HepG2 (cell line): ENCODE data around the gene SECTM1. TPM values are rescaled to one million over a fixed set of nuclear protein-coding genes. Genes with fewer than 3 reads are reported as not detected.
A peak's percentile ranks its signal among the peaks of the same experiment; 100 is the strongest.

Experiments
- DMTF1 ChIP-seq: sonication (generic); formaldehyde crosslinking; IDR thresholded peaks from 2 replicates; pipeline ENCODE4 v1.4.0; 2020; ENCODE audit warnings: mild to moderate bottlenecking, missing genetic modification reagents
- GTF3A ChIP-seq: sonication (generic); formaldehyde crosslinking; conservative IDR thresholded peaks from 2 replicates; pipeline ENCODE4 v1.4.0; 2020; ENCODE audit warnings: mild to moderate bottlenecking, missing genetic modification reagents
- HNRNPL ChIP-seq: fragments of 200-400 bp; formaldehyde crosslinking; IDR thresholded peaks from 2 replicates; pipeline ENCODE4 v1.6.1; 2017; ENCODE audit warnings: mild to moderate bottlenecking, low read depth, low read length
- IRF2 ChIP-seq: IDR thresholded peaks from 2 replicates; pipeline ENCODE4 v1.6.1; 2018; ENCODE audit warnings: missing genetic modification reagents, missing compliant biosample characterization
- NFAT5 ChIP-seq: sonication (generic); formaldehyde crosslinking; IDR thresholded peaks from 2 replicates; pipeline ENCODE4 v1.4.0; 2020; ENCODE audit warnings: missing genetic modification reagents
- PHF21A ChIP-seq: sonication (generic); formaldehyde crosslinking; IDR thresholded peaks from 2 replicates; pipeline ENCODE4 v1.5.0; 2020; ENCODE audit warnings: mild to moderate bottlenecking, missing genetic modification reagents
- ZFP91 ChIP-seq: sonication (generic); formaldehyde crosslinking; IDR thresholded peaks from 2 replicates; pipeline ENCODE4 v1.9.0; 2022; ENCODE audit warnings: missing genetic modification reagents, mild to moderate bottlenecking, borderline replicate concordance
- ZNF441 ChIP-seq: sonication (generic); formaldehyde crosslinking; IDR thresholded peaks from 2 replicates; pipeline ENCODE4 v1.7.0; 2021; ENCODE audit warnings: missing genetic modification reagents, borderline replicate concordance
- ZNF512 ChIP-seq: sonication (generic); formaldehyde crosslinking; IDR thresholded peaks from 2 replicates; pipeline ENCODE4 v1.4.0; 2020; ENCODE audit warnings: mild to moderate bottlenecking, missing genetic modification reagents
- ZNF530 ChIP-seq: sonication (generic); formaldehyde crosslinking; IDR thresholded peaks from 2 replicates; pipeline ENCODE4 v1.5.0; 2020; ENCODE audit warnings: low read depth, mild to moderate bottlenecking, missing genetic modification reagents
- ZNF773 ChIP-seq: sonication (generic); formaldehyde crosslinking; IDR thresholded peaks from 2 replicates; pipeline ENCODE4 v1.4.0; 2020; ENCODE audit warnings: missing genetic modification reagents, borderline replicate concordance
- polyA plus RNA-seq, 8 experiments: library from polyadenylated mRNA; depleted of rRNA in 3 of 8; stranded (reverse) in 7 of 8; unstranded in 1 of 8; fragments of >200 nt; fragmentation: Illumina TruSeq in 4 of 8; extraction: Trizol in 4 of 8; gene quantifications; 2 replicates each; pipeline versions ENCODE4 v1.2.1 to v1.2.3, GENCODE V29; 2011 to 2016; ENCODE audit warnings: low read depth in 4 of 8, missing spikeins in 1 of 8, mixed read lengths in 1 of 8; ENCODE audit not compliant: insufficient read depth in 1 of 8
- total RNA-seq, 5 experiments: library from RNA; depleted of rRNA; stranded (reverse); fragments of >200 nt; fragmentation: Illumina TruSeq; extraction: Trizol; gene quantifications; 2 replicates each; pipeline ENCODE4 v1.2.3, GENCODE V29; 2016; ENCODE audit warnings: low read depth in 1 of 5

SECTM1 gene
- total and polyA plus RNA-seq, 2 of the 13 experiments (the other 11 are each of a cell fraction or from before 2014, with no cell fraction given): 3.5 to 5.3 TPM

- TF ChIP-seq ZFP91 (CRISPR knock-in tag): peak; percentile 82
- TF ChIP-seq ZNF773 (CRISPR knock-in tag): no peak
- no peak for TF ChIP-seq ZNF530
- TF ChIP-seq GTF3A (CRISPR knock-in tag): no peak
- TF ChIP-seq HNRNPL: peak; percentile 87
- peak; percentile 15; the same call in 1 of the 2 replicates for TF ChIP-seq NFAT5 (CRISPR knock-in tag)
- no peak for TF ChIP-seq DMTF1 (CRISPR knock-in tag)
- 0 out of 2 replicates have a peak, but pooled peaks have one; percentile 23 for TF ChIP-seq PHF21A (CRISPR knock-in tag)
- no peak for TF ChIP-seq ZNF512 (CRISPR knock-in tag)
- TF ChIP-seq ZNF441 (CRISPR knock-in tag): no peak
- no peak; the same call in 1 of the 2 replicates for TF ChIP-seq IRF2
Observed at GRCh38 chr17:82298538-82299421, 34.8 kb downstream of the SECTM1 start (continued).
